Spleen (tissue), 7 donors: ENCODE results near the gene TCL1A.

ENCODE experiments used
- POLR2AphosphoS5 ChIP-seq, 3 donors: sonication (generic); formaldehyde crosslinking; IDR thresholded peaks; one replicate each; pipeline ENCODE4 v1.5.1; 2017; ENCODE audit warnings: antibody characterized with exemption in 3 of 3
- TF ChIP-seq, protein P1 (sequence below), 11 experiments: fragments of 200-600 bp in 7 of 11; fragments of 450-650 bp in 4 of 11; sonication (generic) in 4 of 11; IDR thresholded peaks in 8 of 11; conservative IDR thresholded peaks in 3 of 11; 1 replicate in 7 of 11; 2 replicates in 4 of 11; pipeline versions ENCODE4 v1.4.0 to v1.8.0; 2016 to 2021; ENCODE audit warnings: antibody characterized with exemption in 11 of 11, inconsistent platforms in 4 of 11, mild to moderate bottlenecking in 1 of 11
- donor health status: DM: no; HTN: no; CAD: no; lungs with moderate emphysema.
- donor health status: DM: no; HTN: no; CAD: no.
- donor health status: DM: no; HTN: no; CAD: no.

GRCh38 chr14:95674613-95675012 lies 39.3 kb downstream of the TCL1A start:
- TF ChIP-seq, protein P1, sequence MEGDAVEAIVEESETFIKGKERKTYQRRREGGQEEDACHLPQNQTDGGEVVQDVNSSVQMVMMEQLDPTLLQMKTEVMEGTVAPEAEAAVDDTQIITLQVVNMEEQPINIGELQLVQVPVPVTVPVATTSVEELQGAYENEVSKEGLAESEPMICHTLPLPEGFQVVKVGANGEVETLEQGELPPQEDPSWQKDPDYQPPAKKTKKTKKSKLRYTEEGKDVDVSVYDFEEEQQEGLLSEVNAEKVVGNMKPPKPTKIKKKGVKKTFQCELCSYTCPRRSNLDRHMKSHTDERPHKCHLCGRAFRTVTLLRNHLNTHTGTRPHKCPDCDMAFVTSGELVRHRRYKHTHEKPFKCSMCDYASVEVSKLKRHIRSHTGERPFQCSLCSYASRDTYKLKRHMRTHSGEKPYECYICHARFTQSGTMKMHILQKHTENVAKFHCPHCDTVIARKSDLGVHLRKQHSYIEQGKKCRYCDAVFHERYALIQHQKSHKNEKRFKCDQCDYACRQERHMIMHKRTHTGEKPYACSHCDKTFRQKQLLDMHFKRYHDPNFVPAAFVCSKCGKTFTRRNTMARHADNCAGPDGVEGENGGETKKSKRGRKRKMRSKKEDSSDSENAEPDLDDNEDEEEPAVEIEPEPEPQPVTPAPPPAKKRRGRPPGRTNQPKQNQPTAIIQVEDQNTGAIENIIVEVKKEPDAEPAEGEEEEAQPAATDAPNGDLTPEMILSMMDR (IDR thresholded peaks at IDR 0.05 in 8 of 11, conservative IDR thresholded peaks at IDR 0.05 in 3 of 11), result no peak
- no peak for TF ChIP-seq POLR2AphosphoS5 (IDR thresholded peaks at IDR 0.05)
